K562 (cell line): ENCODE results near the gene SLC16A13. TPM values are rescaled to one million over a fixed set of nuclear protein-coding genes. Genes with fewer than 3 reads are reported as not detected.

ENCODE experiments used
- ATAC-seq: fragments of 200-7000 bp; cut with Tn5 transposase; 3 replicates; pipeline ENCODE4 v1.9.1; 2020; ENCODE audit warnings: moderate library complexity
- BruUV-seq: library from RNA; stranded (reverse); fragments of 400-500 nt; replicated peaks from 2 replicates; lab custom pipeline; 2021; lab: Mats Ljungman, UMichigan
- CTCF ChIA-PET: fragments of 300-600 bp; formaldehyde crosslinking; extraction: SDS; loops from one replicate; lab custom pipeline; 2021; ENCODE audit warnings: low intra/inter-chr PET ratio; lab: Yijun Ruan, JAX
- POLR2A ChIA-PET: fragments of 300-600, 350-650 bp; sonication (Branson Sonifier 250); formaldehyde crosslinking; extraction: SDS; loops from one replicate; lab custom pipeline; 2021; ENCODE audit warnings: antibody characterized with exemption, inconsistent platforms; lab: Yijun Ruan, JAX
- DNase-seq, 4 experiments: peaks; one replicate each; pipeline versions ENCODE4 v3.0.0 to v3.0.0-alpha.2; 2011 to 2018; ENCODE audit warnings: low spot score in 3 of 4, mixed read lengths in 3 of 4; ENCODE audit errors: extremely low read depth in 1 of 4
- FAIRE-seq: peaks from 2 replicates; lab custom pipeline; 2011; peaks lifted over from hg19 to GRCh38; lab: Jason Lieb, UNC
- H2AFZ ChIP-seq: 2 replicates; pipeline ENCODE4 v1.6.0; 2011; ENCODE audit warnings: low read depth, low read length, control low read depth, inconsistent platforms
- H3K27ac ChIP-seq: fragments of 200-600 bp; 3 replicates; pipeline ENCODE4 v1.8.0; 2011; ENCODE audit warnings: low read depth, mild to moderate bottlenecking, control low read depth, inconsistent platforms, low read length, moderate library complexity, mixed read lengths; ENCODE audit errors: extremely low read depth
- H3K27me3 ChIP-seq, 2 experiments: fragments of 300-600 bp in 1 of 2; 2 replicates in 1 of 2; 3 replicates in 1 of 2; pipeline versions ENCODE4 v1.6.0 to v1.8.0; 2011; ENCODE audit warnings: inconsistent platforms in 2 of 2, low read length in 2 of 2, mild to moderate bottlenecking in 1 of 2, mixed read lengths in 1 of 2, moderate library complexity in 1 of 2; ENCODE audit not compliant: control insufficient read depth in 2 of 2, insufficient read depth in 2 of 2
- H3K36me3 ChIP-seq: fragments of 300-600 bp; 3 replicates; pipeline ENCODE4 v1.8.0; 2011; ENCODE audit warnings: mild to moderate bottlenecking, low read length, inconsistent platforms; ENCODE audit not compliant: control insufficient read depth, insufficient read depth
- H3K4me1 ChIP-seq, 2 experiments: fragments of 200-600 bp in 1 of 2; replicated peaks in 1 of 2; 2 replicates in 1 of 2; 3 replicates in 1 of 2; pipeline versions ENCODE4 v1.5.1 to v1.8.0; 2011; ENCODE audit warnings: inconsistent platforms in 2 of 2, low read length in 2 of 2, mild to moderate bottlenecking in 1 of 2, mixed read lengths in 1 of 2, moderate library complexity in 1 of 2; ENCODE audit not compliant: control insufficient read depth in 2 of 2, insufficient read depth in 2 of 2
- H3K4me2 ChIP-seq: 2 replicates; pipeline ENCODE4 v1.6.1; 2011; ENCODE audit warnings: low read length, control low read depth, inconsistent platforms, mixed read lengths; ENCODE audit not compliant: insufficient read depth
- H3K4me3 ChIP-seq: fragments of 200-600 bp; sonication (generic), shearing (Covaris generic); 2 replicates; pipeline ENCODE4 v1.5.1; 2016; ENCODE audit warnings: control low read depth, inconsistent platforms
- H3K79me2 ChIP-seq: fragments of 200-600 bp; 3 replicates; pipeline ENCODE4 v1.8.0; 2011; ENCODE audit warnings: low read length, inconsistent platforms; ENCODE audit not compliant: control insufficient read depth, insufficient read depth
- H3K9ac ChIP-seq, 2 experiments: 2 replicates each; pipeline versions ENCODE4 v1.6.0 to v1.6.1; 2011; ENCODE audit warnings: low read depth in 2 of 2, low read length in 2 of 2, control low read depth in 1 of 2, inconsistent platforms in 1 of 2, mild to moderate bottlenecking in 1 of 2, mixed read lengths in 1 of 2; ENCODE audit not compliant: insufficient read depth in 1 of 2
- H3K9me1 ChIP-seq: one replicate; pipeline ENCODE4 v1.6.0; 2011; ENCODE audit warnings: inconsistent platforms, mild to moderate bottlenecking, low read length, moderate library complexity; ENCODE audit not compliant: control insufficient read depth, insufficient read depth
- H3K9me3 ChIP-seq: replicated peaks from 2 replicates; pipeline ENCODE4 v1.5.1; 2011; ENCODE audit warnings: low read depth, low read length, inconsistent platforms; ENCODE audit not compliant: control insufficient read depth, insufficient read depth
- H4K20me1 ChIP-seq: replicated peaks from 2 replicates; pipeline ENCODE4 v1.6.1; 2011; ENCODE audit warnings: low read length, inconsistent platforms, mixed read lengths; ENCODE audit not compliant: control insufficient read depth, insufficient read depth
- BACH1 ChIP-seq: fragments of 200-800 bp; sonication (Bioruptor generic); IDR thresholded peaks from 2 replicates; pipeline ENCODE4 v1.6.1; 2016; ENCODE audit warnings: missing genetic modification characterization, missing compliant biosample characterization
- MCM3 ChIP-seq: fragments of 450-650 bp; IDR thresholded peaks from 2 replicates; pipeline ENCODE4 v1.6.1; 2016
- NR2C2 ChIP-seq, 2 experiments: fragments of 200-800 bp in 1 of 2; sonication (Bioruptor generic) in 1 of 2; sonication (generic) in 1 of 2; formaldehyde crosslinking in 1 of 2; IDR thresholded peaks; 2 replicates each; pipeline versions ENCODE4 v1.6.1 to v1.8.0; 2016 to 2022; ENCODE audit warnings: mild to moderate bottlenecking in 1 of 2, missing compliant biosample characterization in 1 of 2, missing genetic modification characterization in 1 of 2, missing genetic modification reagents in 1 of 2
- RBM17 ChIP-seq: fragments of 200-400 bp; formaldehyde crosslinking; IDR thresholded peaks from 2 replicates; pipeline ENCODE4 v1.6.1; 2017; ENCODE audit warnings: low read depth, mild to moderate bottlenecking, low read length, borderline replicate concordance
- RBM22 ChIP-seq: fragments of 200-400 bp; formaldehyde crosslinking; IDR thresholded peaks from 2 replicates; pipeline ENCODE4 v1.6.1; 2018; ENCODE audit warnings: low read length, low read depth; ENCODE audit not compliant: poor library complexity, severe bottlenecking
- ZC3H4 ChIP-seq: sonication (generic); formaldehyde crosslinking; IDR thresholded peaks from 2 replicates; pipeline ENCODE4 v1.9.0; 2021; ENCODE audit warnings: missing genetic modification reagents, borderline replicate concordance
- ZNF263 ChIP-seq: sonication (generic); formaldehyde crosslinking; IDR thresholded peaks from 2 replicates; pipeline ENCODE4 v1.8.0; 2022; ENCODE audit warnings: mild to moderate bottlenecking, missing genetic modification reagents, borderline replicate concordance
- WGBS: fragments of 100-300 bp; shearing (Covaris generic); methylation state at CpG from one replicate; pipeline ENCODE4 v1.1.6; 2016; ENCODE audit warnings: low coverage, mixed read lengths; ENCODE audit not compliant: insufficient coverage; ENCODE audit errors: missing lambda C conversion rate; 5-methylcytosine and 5-hydroxymethylcytosine counted together
- in situ Hi-C: fragments of 300-500 bp; cut with MboI; formaldehyde crosslinking; loops from 4 replicates; pipeline ENCODE4 v1.15.0; 2018; ENCODE audit warnings: inconsistent platforms, mixed read lengths
- intact Hi-C: fragments of 100-400 bp; cut with micrococcal nuclease; formaldehyde crosslinking; loops from 2 replicates; pipeline ENCODE4 v1.14.2; 2022
- polyA plus RNA-seq, 8 experiments: library from polyadenylated mRNA; depleted of rRNA in 4 of 8; stranded (reverse) in 5 of 8; unstranded in 3 of 8; fragments of >200 nt; fragmentation: Nextera tagmentation in 2 of 8; fragmentation: Illumina TruSeq in 1 of 8; extraction: Ambion mirVana in 2 of 8; extraction: Trizol in 1 of 8; gene quantifications; 2 replicates each; pipeline versions ENCODE4 v1.2.1 to v1.2.3, GENCODE V29; 2011 to 2014; ENCODE audit warnings: inconsistent platforms in 1 of 8, missing spikeins in 1 of 8
- total RNA-seq, 7 experiments: library from RNA; depleted of rRNA in 6 of 7; stranded (reverse); fragments of >200 nt in 6 of 7; fragmentation: Illumina TruSeq in 2 of 7; extraction: Trizol in 2 of 7; gene quantifications; 2 replicates each; pipeline versions ENCODE4 v1.2.1 to v1.2.3, GENCODE V29; 2011 to 2021; ENCODE audit warnings: low replicate concordance in 1 of 7
- TF ChIP-seq, protein P1 (sequence below): fragments of 250-450 bp; sonication (Bioruptor Pico); IDR thresholded peaks from 2 replicates; pipeline ENCODE4 v1.4.0; 2020; ENCODE audit warnings: mild to moderate bottlenecking, moderate library complexity
- TF ChIP-seq, protein P2 (sequence below): fragments of 250-450 bp; sonication (Bioruptor Pico); IDR thresholded peaks from 2 replicates; pipeline ENCODE4 v1.4.0; 2020

Gene SLC16A13
- total and polyA plus RNA-seq, 9 of the 15 experiments (the other 6 are each of a cell fraction or from before 2014, with no cell fraction given) = 0.04 to 5.6 (median 0.87) TPM

DNA sequence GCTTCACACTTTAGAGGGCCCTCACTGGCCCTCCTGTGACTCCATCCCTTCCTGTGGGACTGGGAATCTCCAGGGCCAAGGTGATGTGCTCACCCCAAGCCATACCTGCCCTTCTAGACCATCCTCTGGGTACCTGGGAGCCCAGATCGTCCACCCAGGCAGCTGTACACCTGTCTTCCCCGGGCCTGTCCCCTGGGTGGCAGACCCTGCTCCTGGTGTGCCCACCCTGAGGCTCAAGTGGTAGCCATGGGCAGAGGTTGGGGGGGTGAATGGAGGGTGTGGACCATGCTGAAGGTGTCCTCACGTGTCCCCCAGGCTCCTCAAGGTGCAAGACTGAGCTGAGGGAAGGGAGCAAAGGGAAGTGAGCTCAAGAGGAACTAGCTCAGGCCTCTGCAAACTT is 34.9 kb downstream of the SLC16A13 start (continued):
- TF ChIP-seq, protein P1, sequence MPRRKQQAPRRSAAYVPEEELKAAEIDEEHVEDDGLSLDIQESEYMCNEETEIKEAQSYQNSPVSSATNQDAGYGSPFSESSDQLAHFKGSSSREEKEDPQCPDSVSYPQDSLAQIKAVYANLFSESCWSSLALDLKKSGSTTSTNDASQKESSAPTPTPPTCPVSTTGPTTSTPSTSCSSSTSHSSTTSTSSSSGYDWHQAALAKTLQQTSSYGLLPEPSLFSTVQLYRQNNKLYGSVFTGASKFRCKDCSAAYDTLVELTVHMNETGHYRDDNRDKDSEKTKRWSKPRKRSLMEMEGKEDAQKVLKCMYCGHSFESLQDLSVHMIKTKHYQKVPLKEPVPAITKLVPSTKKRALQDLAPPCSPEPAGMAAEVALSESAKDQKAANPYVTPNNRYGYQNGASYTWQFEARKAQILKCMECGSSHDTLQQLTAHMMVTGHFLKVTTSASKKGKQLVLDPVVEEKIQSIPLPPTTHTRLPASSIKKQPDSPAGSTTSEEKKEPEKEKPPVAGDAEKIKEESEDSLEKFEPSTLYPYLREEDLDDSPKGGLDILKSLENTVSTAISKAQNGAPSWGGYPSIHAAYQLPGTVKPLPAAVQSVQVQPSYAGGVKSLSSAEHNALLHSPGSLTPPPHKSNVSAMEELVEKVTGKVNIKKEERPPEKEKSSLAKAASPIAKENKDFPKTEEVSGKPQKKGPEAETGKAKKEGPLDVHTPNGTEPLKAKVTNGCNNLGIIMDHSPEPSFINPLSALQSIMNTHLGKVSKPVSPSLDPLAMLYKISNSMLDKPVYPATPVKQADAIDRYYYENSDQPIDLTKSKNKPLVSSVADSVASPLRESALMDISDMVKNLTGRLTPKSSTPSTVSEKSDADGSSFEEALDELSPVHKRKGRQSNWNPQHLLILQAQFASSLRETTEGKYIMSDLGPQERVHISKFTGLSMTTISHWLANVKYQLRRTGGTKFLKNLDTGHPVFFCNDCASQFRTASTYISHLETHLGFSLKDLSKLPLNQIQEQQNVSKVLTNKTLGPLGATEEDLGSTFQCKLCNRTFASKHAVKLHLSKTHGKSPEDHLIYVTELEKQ (CRISPR knock-in tag) = no peak
- TF ChIP-seq NR2C2 (CRISPR knock-in tag; IDR thresholded peaks at IDR 0.05) (no peak), NR2C2 (tag; IDR thresholded peaks at IDR 0.05) (no peak), RBM17 (no peak), BACH1 (no peak), RBM22 (no peak), MCM3 (no peak)

DNA sequence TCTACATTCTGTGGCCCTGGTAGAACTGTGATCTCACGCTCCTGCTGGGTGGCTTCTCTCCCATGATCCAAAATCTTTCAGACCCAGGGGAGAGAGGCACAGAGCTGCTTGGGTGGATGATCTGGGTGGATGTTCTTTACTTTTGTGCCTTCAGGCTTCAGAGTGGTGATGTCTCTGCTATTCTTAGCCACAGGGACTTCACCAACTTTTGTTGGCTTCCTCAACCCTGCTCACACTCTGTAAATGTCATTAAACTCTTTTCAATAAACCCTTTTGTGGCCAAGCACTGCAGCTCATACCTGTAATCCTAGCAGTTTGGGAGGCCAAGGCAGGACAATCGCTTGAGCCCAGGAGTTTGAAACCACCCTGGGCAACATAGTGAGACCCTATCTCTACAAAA is 36.6 kb downstream of the SLC16A13 start:
- no peak for ATAC-seq
- no peak overlapping the region for H2AFZ ChIP-seq

More for the DNA sequence above, 36.6 kb downstream of the SLC16A13 start:
- H3K36me3 ChIP-seq = no peaks in the 10 kb centered on the region
- H3K27me3 ChIP-seq = peaks cover 0 to 35% of the 10 kb centered on the region in 2 experiments; a peak in 4 of 5 replicates
- FAIRE-seq (no peak), DNase-seq (no peak)
- WGBS = 0% methylated on average over 1 of the region's 2 CpGs
- H3K9me3 ChIP-seq = no peaks in the 10 kb centered on the region
- no peak overlapping the region for H3K4me3 ChIP-seq
- no peaks in the 10 kb centered on the region for H4K20me1 ChIP-seq
- H3K79me2 ChIP-seq = no peaks in the 10 kb centered on the region
- H3K4me1 ChIP-seq = no peaks in the 10 kb centered on the region
- ChIA-PET CTCF (no interaction called here), POLR2A (interaction anchor here (0.6 kb wide), 1 partner anchor 395 kb away, joined by 3 read pairs; no protein-coding TSS in a partner anchor)
- intact Hi-C loops (no loop called here), in situ Hi-C loops (no loop called here)
- H3K4me2 ChIP-seq = no peak overlapping the region
- TF ChIP-seq ZNF263 = no peak
- TF ChIP-seq, protein P2, sequence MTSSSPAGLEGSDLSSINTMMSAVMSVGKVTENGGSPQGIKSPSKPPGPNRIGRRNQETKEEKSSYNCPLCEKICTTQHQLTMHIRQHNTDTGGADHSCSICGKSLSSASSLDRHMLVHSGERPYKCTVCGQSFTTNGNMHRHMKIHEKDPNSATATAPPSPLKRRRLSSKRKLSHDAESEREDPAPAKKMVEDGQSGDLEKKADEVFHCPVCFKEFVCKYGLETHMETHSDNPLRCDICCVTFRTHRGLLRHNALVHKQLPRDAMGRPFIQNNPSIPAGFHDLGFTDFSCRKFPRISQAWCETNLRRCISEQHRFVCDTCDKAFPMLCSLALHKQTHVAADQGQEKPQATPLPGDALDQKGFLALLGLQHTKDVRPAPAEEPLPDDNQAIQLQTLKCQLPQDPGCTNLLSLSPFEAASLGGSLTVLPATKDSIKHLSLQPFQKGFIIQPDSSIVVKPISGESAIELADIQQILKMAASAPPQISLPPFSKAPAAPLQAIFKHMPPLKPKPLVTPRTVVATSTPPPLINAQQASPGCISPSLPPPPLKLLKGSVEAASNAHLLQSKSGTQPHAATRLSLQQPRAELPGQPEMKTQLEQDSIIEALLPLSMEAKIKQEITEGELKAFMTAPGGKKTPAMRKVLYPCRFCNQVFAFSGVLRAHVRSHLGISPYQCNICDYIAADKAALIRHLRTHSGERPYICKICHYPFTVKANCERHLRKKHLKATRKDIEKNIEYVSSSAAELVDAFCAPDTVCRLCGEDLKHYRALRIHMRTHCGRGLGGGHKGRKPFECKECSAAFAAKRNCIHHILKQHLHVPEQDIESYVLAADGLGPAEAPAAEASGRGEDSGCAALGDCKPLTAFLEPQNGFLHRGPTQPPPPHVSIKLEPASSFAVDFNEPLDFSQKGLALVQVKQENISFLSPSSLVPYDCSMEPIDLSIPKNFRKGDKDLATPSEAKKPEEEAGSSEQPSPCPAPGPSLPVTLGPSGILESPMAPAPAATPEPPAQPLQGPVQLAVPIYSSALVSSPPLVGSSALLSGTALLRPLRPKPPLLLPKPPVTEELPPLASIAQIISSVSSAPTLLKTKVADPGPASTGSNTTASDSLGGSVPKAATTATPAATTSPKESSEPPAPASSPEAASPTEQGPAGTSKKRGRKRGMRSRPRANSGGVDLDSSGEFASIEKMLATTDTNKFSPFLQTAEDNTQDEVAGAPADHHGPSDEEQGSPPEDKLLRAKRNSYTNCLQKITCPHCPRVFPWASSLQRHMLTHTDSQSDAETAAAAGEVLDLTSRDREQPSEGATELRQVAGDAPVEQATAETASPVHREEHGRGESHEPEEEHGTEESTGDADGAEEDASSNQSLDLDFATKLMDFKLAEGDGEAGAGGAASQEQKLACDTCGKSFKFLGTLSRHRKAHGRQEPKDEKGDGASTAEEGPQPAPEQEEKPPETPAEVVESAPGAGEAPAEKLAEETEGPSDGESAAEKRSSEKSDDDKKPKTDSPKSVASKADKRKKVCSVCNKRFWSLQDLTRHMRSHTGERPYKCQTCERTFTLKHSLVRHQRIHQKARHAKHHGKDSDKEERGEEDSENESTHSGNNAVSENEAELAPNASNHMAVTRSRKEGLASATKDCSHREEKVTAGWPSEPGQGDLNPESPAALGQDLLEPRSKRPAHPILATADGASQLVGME = no peak
- TF ChIP-seq ZC3H4 (CRISPR knock-in tag) = no peak
- no TSS peak for BruUV-seq
- H3K9ac ChIP-seq = no peak overlapping the region
- no peaks in the 10 kb centered on the region for H3K9me1 ChIP-seq
- no peak overlapping the region for H3K27ac ChIP-seq
